Measurements from ENCODE around the gene EMC1.
A peak's percentile ranks its signal among the peaks of the same experiment; 100 is the strongest.
"Not testable (repeated sequence)": the region's sequence is repeated elsewhere in the genome, so short reads cannot be mapped to it uniquely, and the experiment has no call there.

EMC1 gene

DNA sequence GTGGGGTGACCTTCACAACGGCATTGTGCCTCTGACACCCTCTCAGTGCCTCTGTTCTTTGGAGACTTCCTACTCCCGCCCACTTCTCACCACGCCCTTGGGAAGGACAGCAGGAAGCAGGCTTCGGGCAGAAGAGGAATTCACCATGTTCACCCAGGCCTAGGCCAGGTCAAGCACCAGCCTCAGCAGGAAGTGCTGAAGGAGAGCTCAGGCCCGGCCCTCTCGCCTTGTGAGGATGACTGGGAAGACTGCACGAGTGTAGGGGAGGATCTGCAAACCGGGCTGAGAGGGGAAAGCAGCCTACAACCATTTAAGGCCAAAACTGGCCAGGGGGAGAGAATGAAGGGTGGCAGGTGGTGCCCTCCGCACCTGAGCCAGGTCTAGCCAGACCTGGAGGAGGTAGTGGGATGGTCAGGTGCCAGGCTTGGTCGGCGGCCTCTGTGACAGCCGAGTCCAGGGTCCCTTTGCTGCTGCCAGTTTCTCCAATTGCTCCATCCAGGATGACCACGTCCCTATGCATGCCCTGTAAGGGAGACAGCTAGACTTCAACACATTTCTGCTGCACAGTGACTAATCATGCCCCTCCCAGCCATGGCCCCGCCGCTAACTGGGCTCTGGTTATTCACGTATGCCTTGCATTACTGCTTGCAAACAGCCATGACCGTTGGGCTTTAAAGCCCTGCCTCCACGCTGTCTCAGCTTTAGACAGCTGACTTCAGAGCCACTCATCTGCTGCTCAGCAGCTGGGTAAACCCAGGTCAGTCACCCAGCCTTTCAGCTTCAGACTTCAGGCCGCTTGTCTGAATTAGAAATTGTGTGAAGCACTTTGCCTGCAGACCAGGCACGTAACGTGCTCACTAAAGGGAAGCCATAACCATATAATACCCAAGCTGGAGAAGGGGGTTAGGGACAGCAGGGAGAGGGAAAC is 9.2 kb upstream of the EMC1 start:
- no peak for DNase-seq (ENCODE audit: low spot score)

DNA sequence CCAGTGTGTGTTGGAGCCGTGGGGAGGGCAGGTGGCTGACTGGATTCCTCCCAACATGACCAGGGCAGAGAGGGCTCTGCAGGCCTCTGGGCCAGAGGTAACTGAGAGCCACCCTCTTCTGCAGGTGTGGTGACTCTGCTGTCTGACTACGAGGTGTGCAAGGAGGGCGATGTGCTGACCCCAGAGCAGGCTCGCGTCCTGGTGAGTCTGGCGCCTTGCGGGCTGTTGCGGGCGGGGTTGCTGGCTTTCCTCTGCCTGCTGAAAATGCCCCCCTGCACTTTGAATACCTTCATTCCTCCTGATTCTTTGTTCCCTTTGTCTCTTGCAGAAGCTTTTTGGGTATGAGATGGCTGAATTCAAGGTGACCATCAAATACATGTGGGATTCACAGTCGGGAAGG is 7.0 kb upstream of the EMC1 start:
- DNase-seq (ENCODE audit: low spot score), result no peak

DNA sequence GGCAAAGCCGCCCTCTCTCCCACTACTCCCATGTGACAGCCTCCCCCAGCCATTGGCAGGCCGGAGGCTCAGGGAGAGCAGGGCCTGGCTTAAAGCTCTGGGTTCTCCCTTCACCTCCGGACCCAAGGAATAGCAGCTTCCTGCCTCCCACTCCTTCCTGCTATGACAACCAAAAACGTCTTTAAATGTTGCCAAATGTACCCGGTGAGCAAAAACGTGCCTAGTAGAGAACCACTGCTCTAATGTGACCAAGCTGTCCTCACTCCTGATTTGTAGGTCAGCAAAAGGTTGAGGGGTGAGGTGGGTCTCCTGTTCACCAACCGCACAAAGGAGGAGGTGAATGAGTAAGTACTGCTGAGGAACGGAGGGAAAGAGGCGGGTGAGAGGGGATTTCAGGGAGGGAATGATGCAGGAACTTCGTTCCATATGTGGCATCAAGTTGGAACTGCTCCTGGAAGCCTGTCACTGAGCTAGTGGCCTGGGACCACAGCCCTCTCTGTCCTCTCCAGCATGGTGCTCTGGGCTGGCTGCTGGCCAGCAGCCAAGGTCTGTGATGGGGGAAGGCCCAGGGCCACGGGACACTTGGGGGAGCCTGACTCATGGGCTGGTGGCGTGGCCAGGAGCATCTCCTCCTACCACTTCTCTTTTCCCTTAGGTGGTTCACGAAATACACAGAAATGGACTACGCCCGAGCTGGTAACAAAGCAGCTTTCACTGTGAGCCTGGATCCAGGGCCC is 6.0 kb upstream of the EMC1 start:
- DNase-seq (ENCODE audit: low spot score), result no peak

DNA sequence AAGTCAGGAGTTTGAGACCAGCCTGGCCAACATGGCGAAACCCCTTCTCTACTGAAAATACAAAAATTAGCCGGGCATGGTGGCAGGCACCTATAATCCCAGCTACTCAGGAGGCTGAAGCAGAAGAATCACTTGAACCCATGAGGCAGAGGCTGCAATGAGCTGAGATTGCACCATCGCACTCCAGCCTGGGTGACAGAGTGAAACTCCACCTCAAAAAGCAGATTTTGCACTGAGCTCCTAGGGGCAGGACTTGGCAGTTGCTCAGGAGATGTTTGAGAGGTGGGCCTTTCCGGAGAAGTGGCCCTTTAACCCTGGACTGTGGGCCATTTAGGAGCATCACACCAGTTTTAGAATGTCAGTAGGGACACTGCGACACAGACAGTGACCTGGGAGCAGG is 5.0 kb upstream of the EMC1 start:
- DNase-seq (ENCODE audit: low spot score), result not testable (repeated sequence)

DNA sequence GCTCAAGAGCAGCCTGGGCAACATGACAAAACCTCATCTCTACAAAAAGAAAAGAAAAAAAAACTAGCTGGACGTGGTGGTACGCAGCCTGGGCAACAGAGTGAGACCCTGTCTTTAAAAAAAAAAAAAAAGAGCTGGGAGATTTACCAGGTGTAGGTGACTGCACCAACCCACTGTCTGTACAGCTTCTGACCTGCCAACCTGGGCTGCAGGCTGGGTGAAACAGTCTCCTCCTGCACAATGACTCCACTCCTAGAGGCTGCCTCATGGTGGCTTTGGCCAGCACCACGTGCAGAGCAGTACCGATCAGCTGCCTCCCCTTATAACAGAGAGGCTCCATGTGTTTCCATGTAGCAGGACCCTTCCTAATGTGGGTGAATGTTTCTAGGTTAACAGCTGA is 4.0 kb upstream of the EMC1 start:
- DNase-seq (ENCODE audit: low spot score), result no peak

DNA sequence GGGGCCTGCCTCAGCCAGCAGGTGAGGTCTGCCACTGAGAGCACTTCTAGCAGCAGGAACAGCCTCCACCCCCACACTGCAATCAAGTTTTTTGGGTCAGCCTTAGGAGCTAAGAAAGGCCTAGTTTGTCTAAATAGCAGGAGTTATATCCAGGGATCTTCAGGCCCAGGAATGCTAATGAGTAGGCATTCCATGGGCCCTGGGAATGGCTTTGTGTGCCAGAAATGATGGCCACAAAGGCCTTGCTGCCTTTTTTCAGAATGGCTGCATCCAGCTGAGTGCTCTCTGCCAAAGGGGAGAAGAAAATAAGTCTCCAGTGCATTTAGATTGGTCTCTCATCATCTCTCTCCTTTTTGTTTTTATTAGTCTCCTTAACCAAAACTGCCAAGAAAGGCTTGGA is 3.1 kb upstream of the EMC1 start:
- DNase-seq (ENCODE audit: low spot score), result no peak

DNA sequence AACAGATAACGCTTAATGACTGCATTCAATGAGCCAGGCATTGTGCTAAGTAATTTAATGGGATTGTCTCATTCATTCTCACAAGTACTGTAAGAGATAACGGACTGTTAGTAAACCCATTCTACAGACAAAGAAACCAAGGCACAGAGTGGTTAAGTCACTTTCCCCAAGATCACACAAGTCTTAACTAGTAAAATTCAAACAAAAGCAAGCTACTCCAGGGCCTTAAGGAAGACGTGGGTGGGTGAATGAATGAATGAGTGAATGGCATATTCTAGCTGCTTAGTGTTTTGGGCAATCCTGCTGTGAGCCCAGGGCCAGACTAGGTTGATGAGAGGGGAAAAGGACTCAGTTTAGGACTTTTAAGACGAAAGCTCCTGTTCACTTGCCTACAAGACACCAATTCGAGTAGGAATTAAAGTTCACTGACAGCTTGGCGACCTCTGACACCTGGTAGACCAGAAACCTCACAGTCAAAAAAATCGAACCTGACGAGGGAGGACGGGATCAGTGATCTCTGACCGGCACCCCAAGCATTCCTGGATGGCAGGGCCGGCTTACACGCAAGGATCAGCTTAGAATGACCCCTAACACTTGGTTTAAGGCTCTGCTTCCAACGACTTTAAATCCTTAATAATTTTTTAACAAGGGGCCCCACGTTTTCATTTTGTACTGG is 557 bp downstream of the EMC1 start:
- DNase-seq (ENCODE audit: low spot score), result no peak

DNA sequence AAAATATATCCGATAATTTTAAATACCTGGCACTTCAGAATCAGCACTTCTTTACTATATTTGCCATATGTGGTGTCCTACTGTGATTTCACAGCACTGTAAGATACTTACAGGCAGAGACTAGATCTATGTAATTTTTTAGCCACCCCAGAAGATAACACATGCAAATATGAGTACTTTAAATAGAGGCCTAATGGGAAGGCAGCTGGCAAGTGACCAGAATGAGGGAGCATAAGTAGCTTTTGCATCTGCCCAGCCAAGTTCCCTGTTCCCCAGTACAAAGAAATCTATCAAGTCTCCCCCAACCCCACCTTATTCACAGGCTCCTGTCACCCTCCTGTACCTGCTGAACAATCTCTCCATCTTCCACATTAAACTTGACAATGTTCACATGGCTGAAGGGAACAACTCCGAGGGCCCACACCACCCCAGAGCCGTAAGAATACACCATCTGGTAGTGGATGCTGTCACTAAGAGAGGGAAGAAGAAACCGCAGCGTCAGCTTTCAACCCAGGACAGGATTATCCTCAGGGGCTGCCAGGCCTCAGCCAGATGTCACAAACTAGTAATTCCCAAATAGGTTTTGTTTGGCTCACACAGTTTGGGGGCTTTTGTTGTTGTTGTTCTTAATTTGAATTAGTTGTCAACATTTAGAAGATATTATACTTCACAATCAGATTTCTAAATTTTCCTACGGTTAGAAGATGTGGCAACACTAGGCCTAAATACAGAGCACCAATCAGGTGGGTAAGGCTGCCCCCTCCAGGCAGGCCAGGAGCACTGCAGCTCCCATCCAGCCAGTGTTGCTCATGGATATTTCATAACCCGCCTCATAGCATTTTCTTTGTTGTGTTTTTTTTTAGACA is 10.4 kb downstream of the EMC1 start:
- DNase-seq (ENCODE audit: low spot score), result peak; percentile 70

DNA sequence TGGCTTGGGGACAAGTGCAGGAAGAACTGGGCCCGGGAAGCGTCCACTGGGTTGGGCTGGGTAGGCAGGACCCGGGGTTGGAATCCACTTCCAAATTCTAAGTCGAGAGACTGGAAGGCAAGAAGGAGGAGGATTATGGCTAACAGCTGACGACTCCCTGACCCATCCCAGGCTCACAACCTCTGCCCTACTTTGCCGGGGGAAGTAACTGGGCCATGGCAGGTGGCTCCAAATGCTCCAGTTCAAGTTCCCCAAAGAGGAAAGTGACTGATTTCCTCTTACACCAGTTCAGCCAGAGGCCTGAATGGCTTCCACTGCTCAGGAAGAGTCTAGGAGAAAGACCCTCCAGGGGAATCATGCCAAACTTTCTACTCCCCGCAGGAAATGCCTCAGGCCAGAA is 11.4 kb downstream of the EMC1 start:
- no peak for DNase-seq (ENCODE audit: low spot score)

DNA sequence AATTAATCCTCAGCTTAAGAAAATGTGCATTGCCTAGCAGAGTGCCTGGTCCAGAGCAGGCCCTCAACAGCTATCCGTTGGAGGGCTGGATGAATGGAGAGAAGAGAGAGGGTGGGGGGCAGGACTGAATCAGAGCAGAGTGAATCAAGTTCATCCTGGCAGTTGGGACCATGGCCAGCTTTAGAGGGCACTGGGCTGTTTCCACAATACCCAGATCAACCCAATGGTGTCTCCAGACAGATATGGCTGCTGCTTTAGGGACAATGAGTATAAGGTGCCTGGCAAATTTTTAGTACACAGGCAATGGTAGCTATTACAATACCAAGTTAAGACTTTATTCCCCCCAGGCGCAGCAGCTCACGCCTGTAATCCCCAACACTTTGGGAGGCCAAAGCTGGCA is 17.1 kb downstream of the EMC1 start:
- DNase-seq (ENCODE audit: low spot score), result no peak

DNA sequence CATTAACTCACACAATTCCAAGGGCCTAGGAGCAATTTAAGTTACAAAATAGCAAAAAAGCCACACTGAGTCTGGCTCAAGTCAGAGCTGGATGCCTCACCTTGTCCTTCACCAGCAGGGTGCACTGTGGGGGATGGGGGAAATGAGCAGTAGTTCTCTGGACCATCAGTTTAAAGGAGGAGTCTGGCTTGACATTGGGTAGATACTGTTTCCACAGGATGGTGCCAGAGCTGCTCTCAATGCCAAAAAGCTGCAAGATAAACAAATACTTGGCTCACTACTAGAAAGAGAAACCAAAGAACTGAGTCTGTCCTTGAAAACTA is 18.8 kb downstream of the EMC1 start:
- no peak for DNase-seq (ENCODE audit: low spot score)

DNA sequence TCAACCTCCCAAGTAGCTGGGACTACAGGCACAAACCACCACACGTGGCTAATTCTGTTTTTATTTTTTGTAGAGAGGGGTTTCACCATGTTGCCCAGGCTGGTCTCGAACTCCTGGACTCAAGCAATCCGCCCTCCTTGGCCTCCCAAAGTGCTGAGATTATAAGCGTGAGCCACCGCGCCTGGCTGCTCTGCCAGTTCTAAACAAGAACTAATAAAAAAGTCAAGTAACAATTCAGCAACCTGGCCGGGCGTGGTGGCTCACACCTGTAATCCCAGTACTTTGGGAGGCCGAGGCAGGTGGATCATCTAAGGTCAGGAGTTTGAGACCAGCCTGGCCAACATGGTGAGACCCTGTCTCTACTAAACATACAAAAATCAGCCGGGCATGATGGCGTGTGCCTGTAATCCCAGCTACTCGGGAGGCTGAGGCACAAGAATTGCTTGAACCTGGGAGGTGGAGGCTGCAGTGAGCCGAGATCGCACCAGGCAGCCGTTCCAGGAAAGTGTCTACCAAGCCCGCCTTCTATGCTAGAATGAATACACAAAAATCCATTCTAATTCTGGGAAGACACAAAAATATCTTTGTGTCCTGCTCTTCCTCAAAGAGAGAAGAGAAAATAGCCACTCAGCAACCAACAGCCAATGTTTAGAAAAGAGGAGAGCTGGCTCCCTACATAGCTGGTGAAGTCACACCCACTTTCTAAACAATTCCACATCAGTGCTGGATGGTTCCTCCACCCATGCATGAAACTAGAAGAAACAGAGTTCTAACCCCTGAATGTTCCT is 19.4 kb downstream of the EMC1 start:
- DNase-seq (ENCODE audit: low spot score), result not testable (repeated sequence)

DNA sequence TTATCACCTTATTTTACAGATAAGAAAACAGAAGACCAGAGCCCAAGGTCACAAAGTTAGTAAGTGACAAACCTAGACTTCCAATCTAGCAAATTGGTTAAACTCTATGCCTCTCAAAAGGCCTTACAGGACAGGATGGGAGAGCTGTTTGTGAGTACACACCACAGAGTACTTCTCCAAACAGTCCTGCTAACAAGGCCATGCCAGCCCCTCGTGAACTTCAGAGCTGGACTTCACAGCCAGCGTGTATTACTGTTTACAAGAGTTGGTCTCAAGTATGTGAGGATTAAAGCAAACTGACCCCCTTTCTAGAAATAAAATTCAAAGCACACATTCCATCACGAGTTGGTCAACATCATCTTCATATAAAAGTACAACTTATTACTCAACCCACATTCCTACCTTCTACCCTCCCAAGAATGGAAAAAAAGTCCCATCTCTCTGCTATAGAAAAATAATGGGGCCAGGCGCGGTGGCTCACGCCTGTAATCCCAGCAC is 21.4 kb downstream of the EMC1 start:
- DNase-seq (ENCODE audit: low spot score), result no peak

DNA sequence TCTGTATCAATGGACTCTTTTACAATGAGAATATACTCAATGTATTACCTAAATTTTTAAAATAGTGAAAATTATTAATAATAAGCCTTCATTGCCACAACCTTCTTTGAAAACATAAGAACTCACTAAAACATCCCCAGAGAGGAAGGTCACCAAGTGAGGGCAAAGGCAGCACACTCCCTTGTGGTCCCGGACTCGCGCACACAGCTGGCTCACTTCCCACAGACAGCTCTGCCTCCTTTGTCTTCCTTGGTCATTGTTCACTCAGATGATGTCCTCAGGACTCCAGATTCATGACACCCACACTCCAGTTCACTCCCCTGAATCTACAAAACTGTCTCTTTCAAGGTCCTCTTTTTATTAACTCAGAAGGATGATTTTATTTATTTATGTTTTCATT is 22.1 kb downstream of the EMC1 start:
- no peak for DNase-seq (ENCODE audit: low spot score)

DNA sequence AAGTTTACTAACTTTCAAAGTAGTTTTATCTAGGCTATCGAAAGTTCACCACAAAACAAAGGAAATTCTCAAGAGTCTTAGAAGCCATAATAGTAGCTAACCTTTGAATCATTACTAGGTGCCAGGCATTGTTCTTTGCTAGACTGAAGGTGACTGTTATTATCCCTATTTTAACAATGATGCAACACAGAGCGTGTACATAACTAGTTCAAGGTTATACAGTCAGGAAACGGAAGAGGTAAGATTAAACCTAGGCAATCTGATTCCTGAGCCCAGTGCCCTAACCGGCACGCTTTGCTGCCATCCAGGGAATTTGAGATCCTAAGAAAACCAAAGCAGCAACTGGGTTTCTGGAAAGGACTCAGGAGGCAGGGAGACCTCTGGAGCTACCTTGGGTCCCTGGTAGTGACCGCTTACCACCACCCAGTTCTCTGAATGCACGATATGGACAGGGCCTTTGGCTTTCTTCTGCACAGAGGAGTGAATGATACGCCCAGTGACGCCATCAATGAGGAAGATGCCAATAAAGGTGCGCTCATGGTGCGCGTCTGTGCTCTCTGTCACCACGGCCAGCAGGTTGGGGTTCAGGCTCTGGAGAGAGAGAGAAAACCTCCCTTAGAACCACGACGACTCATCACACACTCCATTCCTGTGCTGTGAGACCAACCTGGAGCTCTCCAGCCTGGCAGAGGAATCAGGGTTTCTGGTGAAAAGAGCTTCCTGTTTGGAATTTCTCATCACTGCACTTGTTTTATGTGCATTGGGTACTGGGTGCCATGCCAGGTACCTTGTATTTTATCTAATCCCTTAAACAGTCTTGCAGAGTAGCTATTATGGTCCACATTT is 28.1 kb downstream of the EMC1 start:
- DNase-seq (ENCODE audit: low spot score), result no peak

DNA sequence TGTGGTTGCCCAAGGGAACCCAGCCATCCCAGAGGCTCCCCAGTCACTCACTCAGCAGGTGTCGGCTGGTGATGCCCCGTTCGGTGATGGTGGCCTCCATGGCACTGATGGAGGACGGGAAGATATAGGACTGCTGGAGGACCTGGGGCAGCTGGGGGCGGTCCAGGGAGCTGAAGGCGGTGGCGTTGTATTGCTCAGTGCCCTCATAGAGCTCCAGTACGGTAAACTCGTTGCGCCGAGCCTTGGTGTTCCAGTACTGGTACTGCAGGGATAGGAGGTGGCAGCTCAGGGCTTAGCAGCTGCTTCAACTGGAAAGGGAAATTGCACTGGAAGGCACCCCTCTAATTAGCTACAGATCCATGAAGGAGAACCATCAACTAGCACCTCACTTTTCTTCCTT is 28.8 kb downstream of the EMC1 start:
- no peak for DNase-seq (ENCODE audit: low spot score)

DNA sequence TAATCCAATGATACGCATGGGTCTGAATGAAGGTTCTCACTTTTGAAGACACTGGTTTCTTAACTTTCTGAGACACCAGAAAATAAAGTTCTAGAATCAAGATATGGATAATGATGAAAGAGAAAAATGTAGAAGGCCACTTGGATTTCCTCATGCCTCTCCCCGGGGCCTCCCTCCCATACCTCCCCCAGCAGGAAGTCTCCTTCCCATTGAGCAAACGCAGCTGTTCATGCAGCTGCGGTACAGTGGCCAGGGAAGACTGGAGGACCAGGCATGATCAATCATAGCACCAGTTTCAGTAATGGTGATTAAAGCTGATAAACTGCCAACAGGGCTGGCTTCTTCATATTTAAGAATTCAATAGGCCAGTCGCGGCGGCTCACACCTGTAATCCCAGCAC is 30.3 kb downstream of the EMC1 start:
- no peak for DNase-seq (ENCODE audit: low spot score)

DNA sequence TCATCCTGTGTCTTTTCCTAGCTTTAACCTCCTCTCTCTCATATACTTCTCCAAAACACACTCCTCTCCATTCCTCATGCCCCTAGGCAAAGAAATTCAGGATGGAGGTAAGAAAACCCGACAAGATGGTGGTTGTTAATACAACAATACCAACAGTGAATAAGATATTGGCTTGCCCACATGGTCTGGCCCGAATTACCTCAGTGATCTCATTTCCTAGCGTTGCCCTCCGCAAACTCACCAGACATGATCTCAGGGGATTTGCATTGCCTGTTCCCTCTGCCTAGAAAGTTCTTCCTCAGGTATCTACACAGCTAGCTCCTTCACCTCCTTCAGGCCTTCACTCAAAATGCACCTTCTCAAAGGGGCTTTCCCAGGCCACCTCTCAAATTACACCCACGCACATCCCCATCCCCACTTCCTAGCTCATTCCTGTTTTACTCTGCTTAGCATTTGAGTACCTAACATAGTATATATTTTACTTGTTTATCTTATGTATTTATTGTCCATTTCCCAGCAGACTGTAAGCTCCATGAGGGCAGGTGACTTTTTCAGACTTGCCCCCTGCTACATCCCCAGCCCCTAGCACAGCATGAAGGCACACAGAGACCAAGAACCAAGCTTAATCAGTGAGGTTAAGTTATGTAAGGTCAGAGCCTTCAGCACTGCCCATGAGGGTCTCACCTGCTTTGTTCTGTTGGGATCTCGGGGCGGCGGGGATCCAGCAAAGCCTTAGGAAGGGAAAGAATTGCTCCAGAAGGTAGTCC is 31.1 kb downstream of the EMC1 start:
- no peak for DNase-seq (ENCODE audit: low spot score)

DNA sequence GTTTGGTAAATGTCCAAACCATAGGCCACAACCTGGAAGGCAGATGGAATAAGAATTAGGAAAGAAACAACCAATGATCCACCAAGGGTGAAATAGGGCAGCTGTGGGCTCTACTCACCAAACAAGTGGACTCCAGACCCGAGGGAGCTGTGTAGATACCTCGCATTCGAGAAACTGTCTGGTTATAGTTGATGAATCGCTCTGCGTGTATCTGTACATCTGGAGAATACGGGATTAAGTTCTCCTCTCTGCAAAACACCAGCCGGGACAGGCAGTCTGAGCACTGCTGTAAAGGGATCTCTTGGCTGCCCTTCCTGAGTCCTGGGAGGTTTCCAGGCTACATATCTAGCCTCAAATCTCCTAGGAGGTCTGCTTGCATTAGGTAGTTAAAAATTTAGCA is 31.9 kb downstream of the EMC1 start:
- DNase-seq (ENCODE audit: low spot score), result no peak

All from CD4-positive, alpha-beta T cell treated with Interleukin-2 at 100 ng/mL for 4 hours (primary cell).